Stromal cell of bone marrow (primary cell): ENCODE results near the gene LNP1.
"Not testable (repeated sequence)": the region's sequence is repeated elsewhere in the genome, so short reads cannot be mapped to it uniquely, and the experiment has no call there.

ENCODE experiments used
- DNase-seq: peaks from one replicate; pipeline ENCODE4 v3.0.0-alpha.2; 2012; ENCODE audit warnings: low read depth

The LNP1 gene

GRCh38 chr3:100429187-100429716 lies 27.9 kb downstream of the LNP1 start:
- DNase-seq, result no peak

- DNase-seq, result no peak
Observed at GRCh38 chr3:100436951-100437350, 35.6 kb downstream of the LNP1 start.

DNA sequence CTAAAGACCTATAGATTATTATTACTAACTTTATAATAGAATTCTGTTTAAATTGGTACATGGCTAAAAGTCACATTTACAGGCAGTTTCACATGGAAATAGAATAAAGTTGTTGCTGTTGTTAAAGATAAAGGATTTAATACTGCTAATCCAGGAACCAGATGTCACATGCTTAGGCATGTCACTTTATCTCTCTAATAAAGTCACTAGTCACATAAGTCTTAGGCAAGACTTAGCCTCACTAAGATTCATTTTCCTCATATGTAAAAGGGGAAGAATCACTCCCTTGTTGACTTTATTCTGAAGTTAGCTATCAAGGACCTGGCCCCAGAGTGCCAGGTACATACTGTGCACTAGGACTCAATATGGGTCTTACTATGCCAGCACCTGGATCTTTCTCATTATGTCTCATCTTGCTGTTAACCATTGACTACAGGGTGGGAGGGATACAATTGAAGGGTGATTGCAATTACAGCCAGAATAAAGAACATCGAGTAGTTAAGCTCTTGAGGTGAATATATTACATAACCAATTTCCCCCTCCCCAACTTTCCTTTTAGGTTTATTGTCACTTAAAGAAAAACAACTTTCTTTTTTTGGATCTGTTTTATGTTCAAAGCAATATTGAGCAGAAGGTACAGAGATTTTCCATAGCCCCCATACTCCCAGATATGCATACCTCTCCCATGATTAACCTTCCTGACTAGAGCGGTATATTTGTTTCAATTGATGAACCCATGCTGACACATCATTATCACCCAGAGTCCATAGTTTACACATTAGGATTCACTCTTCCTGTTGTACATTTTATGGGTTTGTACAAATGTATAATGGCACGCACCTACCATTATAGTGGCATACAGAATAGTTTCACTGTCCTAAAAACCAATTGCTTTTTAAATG lies 36.6 kb downstream of the LNP1 start:
- DNase-seq, result no peak

- DNase-seq, result no peak
Observed at GRCh38 chr3:100438623-100438974, 37.3 kb downstream of the LNP1 start.

- DNase-seq, result no peak
Observed at GRCh38 chr3:100440895-100441294, 39.6 kb downstream of the LNP1 start.

DNA sequence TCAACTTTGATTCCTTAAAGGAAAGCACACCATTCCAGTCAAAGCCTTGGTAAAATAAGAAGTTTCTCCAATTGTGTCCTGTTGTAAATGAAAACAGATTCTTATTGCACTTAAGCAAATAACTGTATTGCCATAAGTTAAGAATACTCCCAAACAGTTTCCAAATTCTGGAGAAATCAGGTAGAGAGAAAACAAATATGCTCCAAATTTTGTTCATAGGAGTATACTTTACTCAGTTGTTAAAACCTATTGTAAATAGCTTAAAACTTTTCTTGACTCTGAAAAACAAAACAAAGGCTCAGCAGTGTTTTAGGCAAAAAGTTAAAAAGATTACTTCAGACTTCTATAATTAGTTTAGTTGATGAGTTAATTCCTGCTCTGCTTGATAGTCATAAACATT lies 42.4 kb downstream of the LNP1 start:
- no peak for DNase-seq

- not testable (repeated sequence) for DNase-seq
Observed at GRCh38 chr3:100447067-100447466, 45.7 kb downstream of the LNP1 start.

GRCh38 chr3:100448079-100448478 lies 46.7 kb downstream of the LNP1 start:
- DNase-seq, result no peak

GRCh38 chr3:100449214-100449613 lies 47.9 kb downstream of the LNP1 start:
- DNase-seq, result no peak

GRCh38 chr3:100454677-100455076 lies 53.3 kb downstream of the LNP1 start:
- no peak for DNase-seq

DNA sequence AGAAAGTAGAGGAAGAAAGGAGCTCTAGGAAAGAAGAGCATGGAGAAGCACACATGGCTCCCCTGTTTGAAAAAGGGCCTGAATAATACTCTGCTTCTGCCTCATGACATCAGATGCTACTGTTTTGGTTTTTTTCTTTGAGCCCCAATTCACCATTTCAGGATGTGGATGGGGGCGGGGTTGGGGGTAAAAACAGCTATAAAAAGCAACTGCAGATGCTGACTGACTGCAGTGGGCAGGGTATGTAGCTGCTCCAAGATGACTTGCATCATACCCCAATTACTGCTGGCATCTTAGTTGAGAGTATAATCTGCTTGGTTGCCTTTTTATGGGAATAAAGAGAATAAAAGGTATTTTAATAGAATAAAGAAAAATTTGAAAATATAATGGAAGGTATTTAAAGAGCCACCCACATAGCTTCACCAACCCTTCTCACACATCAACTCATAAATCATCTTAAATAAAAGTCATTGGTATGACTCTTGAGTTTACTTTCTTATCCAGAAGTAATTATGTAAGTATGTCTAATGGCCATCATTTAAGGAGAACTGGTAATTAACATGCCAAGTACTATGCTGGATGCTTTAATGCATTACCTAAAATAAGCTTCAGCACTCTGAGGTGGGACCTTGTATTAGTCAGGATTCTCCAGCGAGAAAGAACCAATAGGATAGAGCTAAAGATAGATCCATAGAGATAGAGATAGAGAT lies 54.7 kb downstream of the LNP1 start:
- no peak for DNase-seq

DNA sequence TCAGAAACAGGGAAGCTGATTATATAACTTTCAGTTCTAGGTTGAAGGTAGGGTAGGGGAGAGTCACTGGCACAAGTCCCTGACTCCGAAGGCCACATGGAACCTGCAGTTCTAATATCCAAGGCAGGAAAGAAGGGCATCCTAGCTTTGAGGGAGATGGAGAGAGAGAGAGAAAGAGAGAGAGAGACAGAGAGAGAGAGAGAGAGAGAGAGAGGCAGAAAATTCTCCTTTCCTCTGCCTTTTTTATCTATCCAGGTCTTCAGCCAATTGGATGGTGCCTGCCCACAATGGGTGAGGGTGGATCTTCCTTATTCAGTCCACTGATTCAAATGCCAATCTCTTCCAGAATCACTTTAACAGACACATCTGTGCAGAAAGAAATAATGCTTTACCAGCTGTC lies 55.4 kb downstream of the LNP1 start:
- DNase-seq, result no peak

DNA sequence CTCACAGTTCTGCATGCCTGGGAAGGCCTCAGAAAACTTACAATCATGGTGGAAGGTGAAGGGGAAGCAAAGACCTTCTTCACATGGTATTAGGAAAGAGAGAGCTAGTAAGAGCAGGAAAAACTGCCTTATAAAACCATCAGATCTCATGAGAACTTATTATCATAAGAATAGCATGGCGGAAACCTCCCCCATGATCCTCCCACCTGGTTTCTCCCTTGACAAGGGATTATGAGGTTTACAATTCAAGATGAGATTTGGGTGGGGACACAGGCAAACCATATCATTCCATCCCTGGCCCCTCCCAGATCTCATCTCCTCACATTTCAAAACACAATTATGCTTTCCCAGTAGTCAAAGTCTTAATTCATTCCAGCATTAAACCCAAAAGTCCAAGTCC lies 56.5 kb downstream of the LNP1 start:
- no peak for DNase-seq

DNA sequence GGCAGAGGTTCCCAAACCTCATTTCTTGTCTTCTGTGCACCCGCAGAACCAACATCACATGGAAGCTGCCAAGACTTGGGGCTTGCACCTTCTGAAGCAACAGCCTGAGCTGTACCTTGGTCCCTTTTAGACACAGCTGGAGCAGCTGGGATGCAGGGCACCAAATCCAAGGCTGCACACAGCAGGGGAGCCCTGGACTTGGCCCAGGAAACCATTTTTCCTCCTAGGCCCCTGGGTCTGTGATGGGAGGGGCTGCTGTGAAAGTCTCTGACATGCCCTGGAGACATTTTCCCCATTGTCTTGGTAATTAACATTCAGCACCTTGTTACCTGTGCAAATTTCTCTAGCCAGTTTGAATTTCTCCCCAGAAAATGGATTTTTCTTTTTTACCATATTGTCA lies 57.5 kb downstream of the LNP1 start:
- no peak for DNase-seq

DNA sequence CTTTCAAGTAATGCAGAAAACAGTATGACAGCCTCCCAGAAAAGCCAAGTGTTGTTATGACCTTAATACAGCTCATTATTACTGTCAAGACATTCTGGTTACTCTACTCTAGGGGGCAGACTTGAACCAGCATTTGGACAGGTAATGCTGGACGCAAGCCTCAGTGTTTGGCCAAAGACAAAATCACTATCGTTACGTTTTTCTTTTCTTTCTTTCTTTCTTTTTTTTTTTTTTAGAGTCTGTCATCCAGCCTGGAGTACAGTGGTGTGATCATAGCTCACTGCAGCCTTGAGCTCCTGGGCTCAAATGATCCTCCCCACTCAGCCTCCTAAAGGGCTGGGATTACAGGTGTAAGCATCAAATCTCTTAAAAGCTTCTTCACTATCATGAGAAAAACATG lies 61.7 kb downstream of the LNP1 start:
- peak; percentile 68 for DNase-seq

- no peak for DNase-seq
Observed at GRCh38 chr3:100463646-100464155, 62.4 kb downstream of the LNP1 start.

DNA sequence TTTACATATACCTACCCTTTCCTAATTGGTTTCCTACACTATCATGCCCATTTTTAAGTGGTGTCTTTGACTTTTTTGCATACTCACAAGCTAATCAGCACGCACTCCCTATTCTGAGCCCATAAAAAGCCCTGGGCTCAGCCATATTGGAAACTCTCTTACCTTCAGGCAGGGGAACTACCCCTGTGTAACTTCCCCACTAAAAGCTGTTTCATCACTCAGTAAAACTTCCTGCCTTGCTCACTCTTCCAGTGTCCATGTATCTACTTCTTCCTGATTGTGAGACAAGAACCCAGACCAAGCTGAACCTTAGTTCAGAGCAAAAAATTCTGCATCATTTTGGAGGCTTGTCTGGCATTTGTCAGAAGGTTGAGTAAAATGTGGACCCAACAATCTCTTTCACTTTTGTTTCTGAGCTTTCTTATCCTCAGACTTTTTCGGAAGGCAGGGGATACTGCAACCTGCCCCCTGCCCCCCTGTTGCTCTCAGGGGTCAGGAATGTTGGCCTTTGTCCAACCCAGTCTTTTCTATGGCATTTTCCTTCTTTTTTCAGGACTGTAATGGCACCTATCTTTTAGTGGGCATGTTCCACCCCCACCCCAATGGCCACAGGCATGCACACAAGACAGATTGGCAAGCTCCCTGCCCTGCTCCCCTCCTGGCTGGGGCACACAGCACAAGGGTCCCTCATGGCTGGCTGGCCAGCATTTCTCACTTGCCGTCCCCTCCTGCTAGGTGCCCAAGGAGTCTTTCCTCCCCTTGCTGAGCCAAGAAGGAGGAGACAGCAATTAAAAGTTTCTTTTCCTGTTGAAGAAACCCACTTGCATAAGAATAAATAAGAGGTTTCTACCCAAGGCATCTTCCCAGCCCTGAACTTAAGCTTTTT lies 64.8 kb downstream of the LNP1 start:
- no peak for DNase-seq

GRCh38 chr3:100467133-100467532 lies 65.8 kb downstream of the LNP1 start:
- DNase-seq, result no peak

DNA sequence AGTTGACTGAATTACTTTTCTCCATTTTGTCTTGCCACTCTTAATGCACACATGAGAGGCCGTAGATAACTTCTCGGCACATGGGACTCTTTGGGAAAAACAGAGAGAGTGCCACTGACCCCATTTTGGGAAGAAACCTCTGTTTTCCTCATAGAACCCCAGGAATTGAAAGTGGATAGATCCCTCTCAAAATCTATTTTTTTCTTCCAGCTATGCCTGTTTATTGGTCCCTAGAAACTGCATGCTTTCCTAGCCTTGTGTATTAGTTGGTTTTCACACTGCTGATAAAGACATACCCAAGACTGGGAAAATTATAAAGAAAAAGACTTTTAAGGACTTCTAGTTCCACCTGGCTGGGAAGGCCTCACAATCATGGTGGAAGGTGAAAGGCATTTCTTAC lies 67.3 kb downstream of the LNP1 start:
- DNase-seq, result no peak

GRCh38 chr3:100470951-100471350 lies 69.6 kb downstream of the LNP1 start:
- no peak for DNase-seq

DNA sequence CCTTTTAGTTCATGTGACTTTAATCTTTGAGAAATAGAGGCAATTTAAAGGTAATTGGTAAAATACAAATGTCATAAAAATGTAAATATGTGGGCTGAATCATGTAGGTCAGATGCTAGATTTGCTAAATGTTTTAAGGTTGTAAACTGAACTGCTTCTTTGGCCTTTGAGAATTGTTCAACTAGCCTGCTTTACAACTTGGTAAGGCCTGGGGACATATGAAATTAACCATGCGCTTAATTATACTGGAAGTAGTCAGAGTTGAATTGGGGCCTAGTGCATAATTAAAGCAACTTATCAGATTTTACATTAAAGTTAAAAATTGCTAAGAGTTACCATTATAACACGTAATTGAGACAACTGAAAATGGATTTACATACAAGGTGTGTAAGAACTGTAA lies 70.1 kb downstream of the LNP1 start:
- DNase-seq, result no peak

GRCh38 chr3:100477851-100478360 lies 76.6 kb downstream of the LNP1 start:
- not testable (repeated sequence) for DNase-seq
